Stimulated activated CD4-positive, alpha-beta T cell treated with anti-CD3 and anti-CD28 coated beads, Interleukin-12 subunit alpha, Interleukin-12 subunit beta, amount 100 ng/mL, for 24 hours (primary cell): ENCODE results near the gene EYA2.
"Not testable (repeated sequence)": the region's sequence is repeated elsewhere in the genome, so short reads cannot be mapped to it uniquely, and the experiment has no call there.

ENCODE experiments used
- DNase-seq, 2 experiments: peaks; one replicate each; pipeline ENCODE4 v3.0.0-alpha.2; 2020; ENCODE audit warnings: low read depth in 2 of 2

EYA2 gene

DNA sequence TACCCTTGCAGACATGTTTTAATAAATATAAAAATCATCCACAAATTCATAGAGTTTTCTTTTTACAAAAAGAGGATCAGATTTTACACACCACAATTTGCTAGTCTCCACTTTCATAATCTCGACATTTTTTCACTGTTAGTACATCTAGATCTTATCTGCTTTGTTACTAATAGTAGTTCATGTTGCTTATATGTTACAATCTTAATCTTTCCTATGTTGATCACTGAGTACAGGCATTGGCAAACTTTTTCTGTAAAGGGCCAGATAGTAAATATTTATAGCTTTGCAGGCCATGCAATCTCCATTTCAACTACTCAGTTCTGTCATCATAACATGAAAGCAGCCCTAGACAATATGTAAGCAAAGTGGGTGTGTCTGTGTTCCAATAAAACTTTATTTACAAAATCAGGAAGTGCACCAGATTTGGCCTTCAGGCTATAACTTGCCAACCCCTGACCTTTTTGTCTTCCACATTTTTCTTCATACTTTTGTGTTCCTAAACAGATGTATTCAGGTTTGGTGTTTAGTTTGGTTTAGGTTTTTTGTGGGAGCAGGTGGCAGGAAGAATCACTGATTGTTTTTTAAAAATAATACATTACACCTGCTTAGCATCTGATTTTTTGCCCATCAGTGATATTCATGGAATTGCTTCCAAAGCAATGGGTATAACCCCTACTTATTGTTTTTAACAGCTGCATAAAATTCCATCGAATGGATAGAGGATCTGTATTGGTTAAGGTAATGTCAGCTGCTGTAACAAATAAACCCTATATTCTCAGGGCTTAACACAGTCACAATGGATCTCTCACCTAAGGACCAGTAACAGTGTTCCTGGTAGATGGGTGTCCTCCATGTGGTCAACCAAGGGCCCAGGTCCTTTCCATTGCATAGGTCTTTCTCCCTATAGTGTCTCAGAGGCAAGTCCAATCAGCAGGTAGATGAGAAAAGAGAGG lies 61.2 kb downstream of the EYA2 start:
- no peak for DNase-seq

DNA sequence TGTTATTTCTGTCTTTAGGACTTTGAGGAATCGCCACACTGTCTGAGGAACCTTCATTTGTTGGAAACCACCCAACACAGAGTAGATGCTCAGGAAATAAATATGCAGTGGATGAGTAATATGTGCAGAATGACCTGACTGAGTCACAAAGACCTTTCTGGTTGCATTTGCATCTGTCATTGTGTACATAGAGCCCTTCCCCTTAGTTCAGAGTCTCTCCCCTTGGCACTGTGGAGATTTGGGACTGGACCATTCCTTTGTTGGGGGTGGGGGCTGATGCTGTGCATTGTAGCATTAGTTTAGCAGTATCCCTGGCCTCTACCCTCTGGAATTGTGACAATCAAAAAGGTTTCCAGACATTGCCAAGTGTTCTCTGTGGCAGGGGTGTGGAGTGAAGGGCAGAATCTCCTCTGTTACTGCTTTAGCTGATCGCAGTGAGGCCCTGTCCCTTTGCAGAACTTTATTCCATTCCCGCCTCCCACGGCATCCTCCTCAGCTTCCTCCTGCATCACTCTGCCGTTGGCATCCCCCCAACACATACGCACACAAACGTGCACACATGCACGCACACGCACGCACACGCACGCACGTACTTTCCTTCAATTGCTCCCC lies 64.5 kb downstream of the EYA2 start:
- DNase-seq: no peak

DNA sequence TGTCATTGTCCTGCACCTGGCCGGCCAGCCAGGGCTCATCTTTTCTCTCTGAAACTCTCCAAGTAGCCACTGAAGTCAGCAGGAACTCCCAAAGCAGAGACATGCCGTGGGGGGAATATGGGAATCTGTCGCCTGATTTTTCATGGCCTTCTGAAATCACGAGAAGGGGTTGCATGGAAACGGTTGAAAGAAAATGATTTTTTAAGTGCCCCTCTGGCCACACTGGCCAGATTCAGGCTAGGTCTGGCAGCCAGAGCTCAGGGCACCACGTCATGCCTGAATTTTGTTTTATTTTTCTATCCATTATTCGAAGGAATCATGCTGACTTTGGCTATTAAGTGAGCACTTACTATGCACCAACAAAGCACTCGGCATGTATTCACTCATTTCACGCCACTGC lies 65.2 kb downstream of the EYA2 start:
- DNase-seq: no peak

DNA sequence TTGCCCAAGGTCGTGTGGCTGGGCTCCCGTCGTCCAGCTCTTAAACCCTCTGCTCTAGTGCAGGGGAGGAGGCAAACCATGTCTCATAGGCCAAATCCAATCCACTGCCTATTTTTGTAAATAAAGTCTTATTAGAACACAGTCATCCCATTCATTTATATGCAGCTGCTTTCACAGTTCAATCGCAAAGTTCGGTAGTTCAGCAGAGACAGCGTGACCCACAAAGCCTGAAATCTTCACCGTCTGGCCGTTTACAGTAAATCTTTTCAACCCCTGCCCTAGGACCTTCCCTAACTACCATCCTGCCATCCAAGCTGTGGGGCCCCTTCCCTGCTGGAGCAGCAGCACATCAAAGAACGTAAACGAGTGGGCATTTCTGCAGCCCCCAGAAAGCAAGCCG lies 65.9 kb downstream of the EYA2 start:
- DNase-seq: no peak

DNA sequence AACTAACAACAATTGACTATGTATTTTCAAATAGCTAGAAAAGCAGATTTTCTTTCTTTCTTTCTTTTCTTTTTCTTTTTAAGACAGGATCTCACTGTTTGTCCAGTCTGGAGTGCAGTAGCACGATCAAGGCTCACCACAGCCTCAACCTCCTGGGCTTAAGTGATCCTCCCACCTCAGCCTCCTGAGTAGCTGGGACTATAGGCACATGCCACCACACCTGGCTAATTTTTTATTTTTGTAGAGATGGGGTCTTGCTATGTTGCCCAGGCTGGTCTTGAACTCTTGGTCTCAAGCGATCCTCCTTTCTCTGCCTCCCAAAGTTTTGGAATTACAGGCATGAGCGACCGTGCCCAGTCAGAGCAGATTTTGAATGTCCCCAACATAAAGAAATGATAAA lies 67.3 kb downstream of the EYA2 start:
- not testable (repeated sequence) for DNase-seq

DNA sequence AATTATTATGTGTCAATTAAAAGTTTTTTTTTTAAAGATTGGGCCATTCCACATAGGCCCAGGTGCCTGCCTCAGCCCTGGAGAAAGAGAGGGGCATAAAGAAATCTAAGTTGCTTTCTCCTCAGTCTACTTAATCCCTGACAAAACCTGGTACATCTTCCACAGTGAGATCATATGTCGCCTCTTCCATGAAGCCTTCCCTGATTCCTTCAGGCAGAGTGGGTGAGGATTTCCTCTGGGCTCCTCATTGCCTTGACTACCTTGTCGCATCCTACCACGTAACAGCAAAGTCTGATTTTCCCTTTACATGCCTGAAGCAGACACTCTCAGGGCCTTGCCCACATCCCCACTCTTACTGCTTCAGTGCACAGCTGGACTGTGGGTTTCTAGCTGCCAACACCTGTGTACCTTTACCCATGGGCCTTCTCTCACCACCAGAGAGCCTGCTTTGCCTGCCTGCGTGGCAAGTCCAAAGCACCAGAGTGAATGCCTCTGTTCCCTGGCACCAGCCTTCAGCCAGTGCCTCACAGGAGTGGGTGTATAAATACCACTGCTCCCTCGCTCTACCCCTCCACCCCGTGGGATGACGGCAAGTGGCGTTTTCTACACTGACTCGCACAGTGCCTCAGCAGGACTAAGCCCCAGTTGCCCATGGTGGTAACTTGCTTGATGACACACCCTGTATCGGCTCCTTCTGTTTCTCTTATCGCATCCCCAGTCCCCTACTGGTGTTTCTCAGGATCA lies 68.0 kb downstream of the EYA2 start:
- no peak for DNase-seq

DNA sequence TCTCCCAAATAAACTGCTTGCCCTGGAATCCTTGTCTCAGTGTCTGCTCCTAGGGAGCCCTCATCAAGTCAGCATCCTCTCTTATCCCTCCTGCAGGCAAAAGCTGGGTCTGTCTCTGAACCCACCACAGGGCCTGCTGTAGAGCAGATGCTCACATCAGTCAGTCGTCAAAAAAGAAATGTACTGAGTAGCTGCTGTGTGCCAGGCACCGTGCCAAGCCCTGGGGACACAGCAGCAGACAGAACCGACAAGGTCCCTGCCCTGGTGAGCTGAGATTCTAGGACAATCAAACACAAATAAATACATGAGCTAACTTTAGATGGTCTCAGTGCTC lies 68.5 kb downstream of the EYA2 start:
- no peak for DNase-seq

DNA sequence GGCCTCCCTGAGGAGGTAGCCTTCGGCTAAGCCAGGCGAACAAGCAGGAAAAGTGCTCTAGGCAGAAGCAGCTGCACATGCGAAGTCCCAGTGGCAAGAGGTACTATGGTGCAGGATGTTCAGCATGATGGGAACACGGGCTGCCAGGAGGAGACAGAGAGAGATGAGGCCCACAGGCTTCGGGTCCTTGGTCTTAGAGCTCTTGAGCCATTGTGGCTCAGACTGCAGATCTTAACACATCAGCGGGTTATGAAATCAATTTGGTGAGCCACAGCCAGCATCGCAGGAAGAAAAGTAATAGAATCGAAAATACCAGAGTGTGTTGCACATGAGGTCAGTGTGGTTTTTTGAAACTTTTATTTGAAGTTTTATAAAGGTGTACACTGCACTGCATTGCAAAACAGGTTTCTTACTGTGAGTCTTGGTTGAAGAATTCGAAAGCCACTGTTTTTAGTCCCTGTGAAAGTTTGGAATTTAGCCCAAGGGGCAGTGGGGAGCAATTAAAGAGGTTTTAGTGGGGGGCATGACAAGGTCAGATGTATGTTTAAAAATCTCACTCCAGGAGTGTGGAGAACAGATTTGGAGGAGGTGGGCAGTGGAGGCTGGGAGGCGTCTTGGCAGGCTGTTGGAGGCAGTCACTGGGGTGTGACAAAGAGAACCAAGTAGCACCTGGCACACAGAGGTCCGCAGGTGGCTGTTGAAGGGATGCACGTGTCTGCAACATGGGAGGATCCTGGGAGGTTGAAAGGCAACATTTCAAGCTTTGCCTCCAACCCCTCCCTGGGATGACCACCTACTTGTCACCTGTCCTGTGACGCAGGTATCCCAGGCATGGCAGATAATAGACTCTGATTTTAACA lies 69.3 kb downstream of the EYA2 start:
- no peak for DNase-seq

DNA sequence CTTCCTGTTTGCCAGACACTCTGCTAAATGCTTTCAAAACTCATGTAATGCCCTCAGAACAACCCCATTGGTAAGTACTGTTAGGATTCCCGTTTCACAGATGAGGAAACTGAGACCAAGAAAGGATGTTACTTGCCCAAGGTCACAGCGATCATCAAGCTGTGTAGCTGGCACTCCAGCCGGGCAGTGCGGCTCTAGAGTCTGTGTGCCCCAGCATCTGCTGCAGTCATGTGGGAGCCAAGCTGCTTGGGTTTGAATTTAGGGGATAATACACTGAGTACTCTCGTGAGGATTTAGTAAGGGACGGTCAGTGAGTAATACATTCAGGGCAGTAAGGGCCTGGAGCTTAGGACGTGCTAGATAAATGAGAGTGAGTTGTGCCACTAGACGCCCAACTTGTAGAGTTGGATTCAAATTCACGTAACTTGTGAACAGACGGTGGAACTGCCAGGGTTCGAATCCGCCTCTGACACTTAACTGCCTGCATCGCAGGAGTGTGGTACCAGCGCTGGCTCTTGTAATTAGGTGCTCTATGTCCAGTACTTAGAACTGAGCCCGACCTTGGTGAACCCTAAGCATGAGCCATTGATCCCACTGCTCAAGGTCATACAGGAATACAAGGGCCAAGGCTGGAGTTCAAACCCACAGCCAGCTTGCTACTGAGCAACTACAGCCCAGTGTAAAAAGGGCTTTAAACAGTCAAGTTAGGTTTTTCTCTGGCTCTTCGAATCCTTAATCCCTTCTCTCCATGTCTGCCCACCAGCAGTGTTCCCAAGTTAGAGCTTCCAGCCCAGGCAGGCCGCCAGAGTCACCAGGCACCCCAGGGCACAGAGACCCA lies 70.2 kb downstream of the EYA2 start:
- no peak for DNase-seq

DNA sequence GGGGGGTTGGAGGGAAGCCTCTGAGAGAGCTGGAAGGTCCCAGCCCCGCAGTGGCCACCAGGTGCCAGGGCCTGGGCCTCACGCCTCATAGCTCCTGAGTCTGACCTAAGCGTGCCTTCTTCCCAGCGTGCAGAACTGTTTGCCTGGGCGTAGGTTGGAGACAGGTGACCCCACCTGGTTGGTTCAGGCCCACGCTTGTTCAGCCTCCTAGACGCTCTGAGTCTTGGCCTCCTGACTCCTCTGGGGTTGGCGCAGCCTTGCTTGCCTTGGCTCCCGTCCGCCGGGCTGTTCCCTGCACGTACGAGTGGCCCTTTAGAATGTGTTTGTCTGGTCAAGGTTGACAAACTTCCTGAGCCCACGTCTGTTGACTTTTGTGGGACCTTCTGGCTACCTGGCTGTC lies 70.8 kb downstream of the EYA2 start:
- no peak for DNase-seq

DNA sequence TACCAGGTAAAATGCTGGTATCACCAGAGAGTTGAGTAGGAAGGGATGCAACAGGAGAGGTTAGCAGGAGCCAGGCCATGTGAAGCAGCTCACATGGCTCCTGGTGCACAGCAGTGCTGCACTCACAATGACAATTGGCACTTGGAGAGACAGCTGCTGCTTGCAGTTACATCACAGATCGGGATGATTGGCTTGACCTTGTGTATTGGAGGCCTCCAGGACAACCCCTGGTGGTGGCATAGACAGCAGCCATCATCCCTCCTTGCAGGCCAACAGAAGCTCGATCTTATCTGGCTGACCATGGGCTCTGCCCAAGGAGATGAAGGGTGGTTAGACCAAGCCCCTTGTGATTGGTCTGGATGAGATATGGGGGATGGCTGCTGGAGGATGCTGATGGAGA lies 73.0 kb downstream of the EYA2 start:
- DNase-seq: no peak

DNA sequence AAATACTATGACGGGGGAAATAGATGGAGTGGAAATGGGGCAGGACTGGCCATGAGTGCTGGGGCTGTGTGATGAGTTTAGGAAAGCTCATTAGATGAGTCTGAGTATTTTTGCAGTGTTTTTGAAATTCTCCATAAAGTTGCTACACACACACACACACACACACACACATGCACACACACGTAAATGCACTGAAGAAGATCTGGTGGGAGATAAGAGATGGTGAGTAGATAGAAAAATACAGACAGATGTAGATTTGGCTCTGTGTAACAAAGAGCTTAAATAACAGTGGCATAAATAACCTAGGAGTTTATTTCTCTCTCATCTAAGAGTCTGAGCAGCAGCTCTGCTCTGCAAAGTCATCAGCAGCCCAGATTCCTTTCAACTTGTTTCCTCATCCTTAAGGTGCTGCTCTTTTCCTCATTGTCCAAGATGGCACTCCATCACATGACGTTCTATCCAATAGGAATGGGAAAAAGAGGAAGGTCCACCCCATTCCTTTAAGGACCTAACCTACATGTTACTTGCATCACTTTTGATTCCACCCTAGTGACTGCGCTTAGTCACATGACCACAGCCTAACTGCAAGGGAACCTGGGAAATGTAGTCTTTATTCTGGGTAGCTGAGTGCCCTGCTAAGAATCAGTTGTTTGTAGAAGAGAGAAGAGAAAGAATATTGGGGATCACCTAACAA lies 76.4 kb downstream of the EYA2 start:
- DNase-seq: no peak

DNA sequence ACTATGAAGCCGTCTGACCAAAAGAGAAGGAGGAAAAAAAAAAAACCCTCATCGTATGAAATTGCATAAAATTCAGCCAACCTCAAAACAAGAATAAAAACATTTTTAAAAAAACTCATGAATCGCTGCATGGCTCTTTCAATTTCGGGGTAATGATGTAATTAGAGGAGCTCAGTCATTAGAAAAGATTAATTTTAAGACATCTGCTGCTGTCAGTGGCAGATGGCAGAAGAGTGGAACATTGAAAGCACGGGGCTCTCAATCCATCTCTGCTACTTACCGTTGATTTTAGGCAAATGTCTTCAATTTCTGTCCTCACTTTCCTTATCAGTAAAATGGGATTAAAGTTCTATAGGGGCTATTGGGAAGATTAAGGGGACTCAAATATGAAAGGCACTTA lies 79.1 kb downstream of the EYA2 start:
- DNase-seq: no peak

DNA sequence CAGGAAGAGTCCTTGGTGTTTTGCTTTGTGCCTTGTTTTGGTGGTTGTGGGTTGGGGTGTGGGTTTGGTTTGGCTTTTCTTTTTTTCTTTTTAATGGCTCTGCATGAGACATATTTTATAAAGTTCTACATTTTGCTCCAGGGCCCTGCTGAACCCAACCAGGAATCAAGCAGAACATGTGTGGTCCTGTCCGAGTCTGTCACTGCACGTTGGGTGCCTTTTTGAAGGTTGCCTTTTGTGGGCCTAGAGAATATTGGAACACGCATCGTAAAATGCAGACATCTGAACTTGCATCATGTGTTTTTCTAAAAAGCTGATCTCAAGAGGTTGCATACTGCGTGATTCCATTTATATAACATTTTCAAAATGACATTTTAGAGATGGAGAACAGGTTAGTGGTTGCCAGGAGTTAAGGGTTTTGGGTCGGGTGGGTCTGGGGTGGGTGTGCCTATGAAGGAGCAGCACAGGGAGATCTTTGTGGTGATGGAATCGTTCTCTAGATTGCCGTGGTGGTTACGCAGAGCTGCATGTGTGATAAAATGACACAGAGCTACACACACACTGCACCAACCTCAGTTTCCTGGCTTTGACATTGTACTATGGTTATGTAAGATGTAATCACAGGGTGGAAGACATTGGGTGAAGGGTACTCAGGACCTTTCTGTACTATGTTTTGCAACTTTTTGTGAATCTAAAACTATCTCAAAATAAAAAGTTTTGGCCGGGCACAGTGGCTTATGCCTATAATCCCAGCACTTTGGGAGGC lies 80.2 kb downstream of the EYA2 start:
- DNase-seq: no peak

DNA sequence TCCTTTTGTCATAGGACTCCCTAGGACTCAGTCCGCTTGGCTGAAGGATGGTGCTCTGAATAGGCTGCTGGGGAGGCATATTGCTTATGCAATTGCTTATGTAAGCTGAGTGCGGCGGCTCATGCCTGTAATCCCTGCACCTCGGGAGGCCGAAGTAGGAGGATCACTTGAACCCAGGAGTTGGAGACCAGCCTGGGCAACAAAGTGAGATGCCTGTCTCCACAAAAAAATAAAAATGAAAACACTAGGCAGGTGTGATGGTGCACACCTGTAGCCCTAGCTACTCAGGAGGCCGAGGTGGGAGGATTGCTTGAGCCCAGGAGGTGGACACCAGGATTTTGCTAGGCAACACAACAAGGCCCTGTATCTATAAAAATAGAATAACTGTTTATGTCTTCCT lies 81.3 kb downstream of the EYA2 start:
- no peak for DNase-seq

DNA sequence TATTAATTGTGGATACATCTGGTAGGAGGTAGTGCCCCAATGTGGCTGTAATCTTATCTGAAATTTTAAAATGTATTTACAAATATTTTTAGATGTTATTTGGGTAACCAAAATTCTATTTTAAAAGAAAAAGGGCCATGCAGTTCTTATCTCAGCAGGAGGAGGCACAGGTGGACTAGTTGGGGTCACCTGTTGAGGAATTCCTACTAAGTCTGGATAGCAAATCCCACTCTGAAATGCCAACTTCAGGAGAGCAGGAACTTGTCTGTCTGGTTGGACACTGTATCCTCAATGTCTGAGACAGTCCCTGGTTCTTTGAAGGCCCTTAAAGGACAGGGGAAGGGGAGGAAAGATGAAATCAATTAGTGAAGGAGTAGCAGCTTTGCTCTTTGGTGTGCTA lies 82.6 kb downstream of the EYA2 start:
- no peak for DNase-seq

DNA sequence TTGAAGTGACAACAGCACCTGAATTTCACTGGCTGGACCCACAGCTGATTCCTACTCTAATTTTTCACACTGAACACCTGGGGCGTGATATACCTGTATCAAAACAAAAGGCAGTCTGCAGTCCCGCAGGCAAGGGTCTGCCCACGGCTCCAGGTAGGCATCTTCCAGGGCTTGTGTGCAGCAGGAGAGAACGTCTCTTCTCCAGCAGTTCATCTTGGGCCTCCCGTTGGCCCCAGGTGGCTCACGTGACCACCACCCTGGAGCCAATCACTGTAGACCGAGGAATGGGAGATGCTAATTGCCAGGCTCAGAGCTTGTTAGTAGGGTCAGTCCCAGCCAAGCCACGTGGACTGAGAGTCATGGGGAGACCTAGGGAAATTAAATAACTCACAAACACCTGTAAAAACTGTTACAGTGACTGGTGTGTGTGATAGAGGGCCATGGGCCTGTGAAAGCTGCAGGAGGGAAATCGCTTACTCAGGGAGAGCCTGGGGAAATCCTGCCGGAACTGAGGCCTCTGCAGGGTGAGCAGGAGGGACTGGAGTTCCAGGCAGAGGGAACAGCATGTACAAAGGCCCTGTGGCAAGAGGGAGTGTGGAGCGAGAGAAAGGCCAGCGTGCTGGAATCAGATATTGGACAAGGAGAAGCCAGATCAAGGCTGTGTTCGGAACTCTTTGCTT lies 83.4 kb downstream of the EYA2 start:
- DNase-seq: no peak

DNA sequence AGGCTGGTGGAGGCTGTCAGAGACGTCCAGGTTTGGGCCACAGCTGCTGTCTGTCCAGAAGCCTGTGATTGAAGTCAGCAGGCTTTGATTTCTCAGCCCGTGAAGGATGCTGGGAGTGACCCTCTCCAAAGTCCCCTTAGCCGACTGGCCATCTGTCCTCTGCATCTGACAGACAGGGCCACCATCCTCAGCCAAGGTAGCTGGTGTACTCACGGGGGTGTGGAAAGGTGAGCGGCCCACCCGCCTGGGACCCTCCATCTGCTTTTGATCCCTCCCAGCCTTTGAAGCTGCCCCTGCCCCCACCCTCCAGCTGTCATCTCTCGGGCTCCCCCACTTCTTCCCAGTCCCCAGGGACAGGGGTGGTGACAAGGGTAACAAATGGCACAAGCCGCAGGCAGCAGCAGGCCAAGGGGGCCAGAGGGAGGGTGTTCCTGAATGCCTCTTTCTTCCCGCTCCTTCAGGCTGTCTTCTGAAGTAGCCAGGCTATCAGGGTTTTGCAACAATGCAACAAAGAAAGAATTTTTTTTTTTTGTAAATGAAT lies 84.4 kb downstream of the EYA2 start:
- no peak for DNase-seq
